Lower leg skin (tissue), 4 donors: ENCODE results near the gene SLX4IP. TPM values are rescaled to one million over a fixed set of nuclear protein-coding genes. Genes with fewer than 3 reads are reported as not detected.
"Not testable (repeated sequence)": the region's sequence is repeated elsewhere in the genome, so short reads cannot be mapped to it uniquely, and the experiment has no call there.

ENCODE experiments used
- DNase-seq, 2 donors: peaks; one replicate each; pipeline ENCODE4 v3.0.0-alpha.2; 2019; ENCODE audit warnings: low spot score in 2 of 2
- H3K4me3 ChIP-seq: fragments of 200-600 bp; sonication (generic); 2 replicates; pipeline ENCODE4 v1.5.1; 2017; ENCODE audit warnings: mild to moderate bottlenecking, low read depth; ENCODE audit not compliant: poor library complexity, severe bottlenecking
- CTCF ChIP-seq, 3 donors: fragments of 450-650 bp; IDR thresholded peaks; one replicate each; pipeline ENCODE4 v1.5.1; 2016; ENCODE audit warnings: antibody characterized with exemption in 3 of 3, mild to moderate bottlenecking in 3 of 3, moderate library complexity in 2 of 3
- POLR2A ChIP-seq, 2 donors: fragments of 450-650 bp; IDR thresholded peaks; one replicate each; pipeline ENCODE4 v1.6.1; 2016 to 2017; ENCODE audit warnings: antibody characterized with exemption in 2 of 2, mild to moderate bottlenecking in 1 of 2, moderate library complexity in 1 of 2
- WGBS, 2 donors: methylation state at CpG; one replicate each; pipeline ENCODE4 v1.1.5; 2018; 5-methylcytosine and 5-hydroxymethylcytosine counted together
- intact Hi-C: fragments of 100-400 bp; cut with DNase I; formaldehyde crosslinking; loops from one replicate; pipeline ENCODE4 v1.15.0; 2023; ENCODE audit warnings: low total_unique reads
- total RNA-seq, 4 donors: library from RNA; depleted of rRNA; stranded (reverse); fragments of >200 nt; gene quantifications; one replicate each; pipeline ENCODE4 v1.1.0, GENCODE V29; 2016

SLX4IP gene
- total RNA-seq, 4 donors from 2014 or later: 3.0 to 4.0 (median 3.7) TPM

GRCh38 chr20:10412591-10413408, 22.3 kb upstream of the SLX4IP start:
- DNase-seq: no peak
- no peak overlapping the region for H3K4me3 ChIP-seq
- intact Hi-C loops: no loop called here
- 81 to 84% methylated on average over 5 of the region's 5 CpGs for whole genome bisulfite sequencing, 2 donors
- no peak for TF ChIP-seq POLR2A (IDR thresholded peaks at IDR 0.05)

GRCh38 chr20:10415013-10415650, 20.0 kb upstream of the SLX4IP start:
- 35 to 44% methylated on average over 3 of the region's 3 CpGs for WGBS, 2 donors
- TF ChIP-seq CTCF (IDR thresholded peaks at IDR 0.05): no peak
- TF ChIP-seq POLR2A (IDR thresholded peaks at IDR 0.05): no peak
- intact Hi-C loops: no loop called here
- H3K4me3 ChIP-seq: no peak overlapping the region
- DNase-seq: no peak

GRCh38 chr20:10417218-10417617, 17.9 kb upstream of the SLX4IP start:
- WGBS, 2 donors: 98 to 100% methylated on average over 2 of the region's 2 CpGs
- DNase-seq, intact Hi-C loops, H3K4me3 ChIP-seq: not testable (repeated sequence)

- DNase-seq: no peak
- TF ChIP-seq CTCF (IDR thresholded peaks at IDR 0.05): no peak
- no peak for TF ChIP-seq POLR2A (IDR thresholded peaks at IDR 0.05)
- 79 to 80% methylated on average over 5 of the region's 5 CpGs for WGBS, 2 donors
- intact Hi-C loops: loop anchor here (10.0 kb wide), 1 partner anchor 435 kb away; no protein-coding TSS in a partner anchor
- no peak overlapping the region for H3K4me3 ChIP-seq
Observed at GRCh38 chr20:10419550-10420133, 15.5 kb upstream of the SLX4IP start.

GRCh38 chr20:10423735-10424134, 11.4 kb upstream of the SLX4IP start:
- WGBS, 2 donors: 84 to 87% methylated on average over 2 of the region's 2 CpGs
- DNase-seq: no peak
- intact Hi-C loops: loop anchor here (10.0 kb wide), 1 partner anchor 439 kb away; no protein-coding TSS in a partner anchor
- no peak overlapping the region for H3K4me3 ChIP-seq
- TF ChIP-seq POLR2A (IDR thresholded peaks at IDR 0.05) (no peak), CTCF (IDR thresholded peaks at IDR 0.05) (no peak)

GRCh38 chr20:10427060-10427692, 7.9 kb upstream of the SLX4IP start:
- no peak overlapping the region for H3K4me3 ChIP-seq
- DNase-seq: no peak
- TF ChIP-seq POLR2A (IDR thresholded peaks at IDR 0.05) (no peak), CTCF (IDR thresholded peaks at IDR 0.05) (no peak)
- intact Hi-C loops: loop anchor here (10.0 kb wide), 1 partner anchor 442 kb away; no protein-coding TSS in a partner anchor
- WGBS, 2 donors: 28 to 34% methylated on average over 3 of the region's 3 CpGs
